Limb (tissue), 2 donors: ENCODE measurements around the gene RALGDS.

Experiments used
- DNase-seq, 2 donors: peaks; one replicate each; pipeline ENCODE4 v3.0.0-alpha.2; 2016; ENCODE audit errors: extremely low spot score in 2 of 2

Gene RALGDS

GRCh38 chr9:133108794-133109641 lies 12.0 kb downstream of the RALGDS start:
- peak in 1 of 2 donors; percentile 27 for DNase-seq

GRCh38 chr9:133107961-133108793 lies 12.9 kb downstream of the RALGDS start:
- DNase-seq = no peak

GRCh38 chr9:133107245-133107722 lies 13.8 kb downstream of the RALGDS start:
- no peak for DNase-seq

GRCh38 chr9:133106511-133107244 lies 14.4 kb downstream of the RALGDS start:
- peak in 1 of 2 donors; percentile 24 for DNase-seq

GRCh38 chr9:133105461-133105770 lies 15.6 kb downstream of the RALGDS start:
- no peak for DNase-seq

- DNase-seq = no peak
These were observed 16.2 kb downstream of the RALGDS start for GRCh38 chr9:133104718-133105460.

- peak in 1 of 2 donors; percentile 28 for DNase-seq
These were observed 17.0 kb downstream of the RALGDS start for GRCh38 chr9:133103987-133104505.

GRCh38 chr9:133103183-133103986 lies 17.7 kb downstream of the RALGDS start:
- peak in 1 of 2 donors; percentile 79 for DNase-seq

GRCh38 chr9:133102190-133103021 lies 18.6 kb downstream of the RALGDS start:
- peak in 1 of 2 donors; percentile 22 for DNase-seq

GRCh38 chr9:133101356-133102189 lies 19.5 kb downstream of the RALGDS start:
- peak in 1 of 2 donors; percentile 18 for DNase-seq

- peak in 1 of 2 donors; percentile 17 for DNase-seq
These were observed 20.3 kb downstream of the RALGDS start for GRCh38 chr9:133100506-133101355.

GRCh38 chr9:133099726-133100505 lies 21.1 kb downstream of the RALGDS start:
- peak in 1 of 2 donors; percentile 21 for DNase-seq

GRCh38 chr9:133098871-133099270 lies 22.2 kb downstream of the RALGDS start:
- peak in 1 of 2 donors; percentile 15 for DNase-seq

- no peak for DNase-seq
These were observed 22.8 kb downstream of the RALGDS start for GRCh38 chr9:133098104-133098754.

GRCh38 chr9:133094842-133095393 lies 26.1 kb downstream of the RALGDS start:
- peak in 1 of 2 donors; percentile 6 for DNase-seq
